RWPE1 (cell line): ENCODE results near the gene CACNA1I.

Experiments
- CTCF ChIA-PET: fragments of 350-600 bp; sonication (Branson Sonifier 250); formaldehyde crosslinking; extraction: SDS; loops from one replicate; lab custom pipeline; 2021; lab: Yijun Ruan, JAX
- POLR2A ChIA-PET: fragments of 400-600 bp; formaldehyde crosslinking; extraction: SDS; loops from one replicate; lab custom pipeline; 2020; ENCODE audit warnings: antibody characterized with exemption; ENCODE audit not compliant: low non-redundant PET; lab: Yijun Ruan, JAX
- DNase-seq: peaks from one replicate; pipeline ENCODE4 v3.0.0; 2012; ENCODE audit warnings: low spot score
- H3K27ac ChIP-seq: fragments of 450-650 bp; 2 replicates; pipeline ENCODE4 v1.5.1; 2017
- CTCF ChIP-seq: fragments of 450-650 bp; conservative IDR thresholded peaks from 2 replicates; pipeline ENCODE4 v1.5.1; 2017; ENCODE audit warnings: low read depth, mild to moderate bottlenecking

The CACNA1I gene

DNA sequence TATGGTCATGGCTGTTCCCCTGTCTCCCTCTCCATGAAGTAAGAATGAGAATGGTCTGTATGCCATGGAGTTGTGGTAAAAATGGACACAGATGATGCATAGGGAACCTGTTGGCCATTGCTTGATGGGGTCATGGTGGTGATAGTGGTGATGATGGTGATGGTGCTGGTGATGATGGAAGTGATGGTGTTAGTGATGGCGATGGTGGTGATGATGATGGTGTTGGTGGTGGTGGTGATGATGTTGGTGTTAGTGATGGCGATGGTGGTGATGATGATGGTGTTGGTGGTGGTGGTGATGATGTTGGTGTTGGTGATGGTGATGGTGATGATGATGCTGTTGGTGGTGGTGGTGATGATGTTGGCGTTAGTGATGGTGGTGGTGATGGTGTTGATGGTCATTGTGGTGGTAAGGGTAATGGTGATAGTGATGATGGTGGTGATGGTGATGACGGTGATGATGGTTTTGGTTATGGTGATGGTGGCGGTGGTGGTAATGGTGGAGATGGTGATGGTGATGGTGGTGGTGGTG lies 5.1 kb upstream of the CACNA1I start:
- no peak for DNase-seq
- ChIA-PET POLR2A (no interaction called here), CTCF (interaction anchor here (0.9 kb wide), 1 partner anchor 459 kb away, joined by 3 read pairs; no protein-coding TSS in a partner anchor)
- no peak for TF ChIP-seq CTCF
- no peak overlapping the region for H3K27ac ChIP-seq

DNA sequence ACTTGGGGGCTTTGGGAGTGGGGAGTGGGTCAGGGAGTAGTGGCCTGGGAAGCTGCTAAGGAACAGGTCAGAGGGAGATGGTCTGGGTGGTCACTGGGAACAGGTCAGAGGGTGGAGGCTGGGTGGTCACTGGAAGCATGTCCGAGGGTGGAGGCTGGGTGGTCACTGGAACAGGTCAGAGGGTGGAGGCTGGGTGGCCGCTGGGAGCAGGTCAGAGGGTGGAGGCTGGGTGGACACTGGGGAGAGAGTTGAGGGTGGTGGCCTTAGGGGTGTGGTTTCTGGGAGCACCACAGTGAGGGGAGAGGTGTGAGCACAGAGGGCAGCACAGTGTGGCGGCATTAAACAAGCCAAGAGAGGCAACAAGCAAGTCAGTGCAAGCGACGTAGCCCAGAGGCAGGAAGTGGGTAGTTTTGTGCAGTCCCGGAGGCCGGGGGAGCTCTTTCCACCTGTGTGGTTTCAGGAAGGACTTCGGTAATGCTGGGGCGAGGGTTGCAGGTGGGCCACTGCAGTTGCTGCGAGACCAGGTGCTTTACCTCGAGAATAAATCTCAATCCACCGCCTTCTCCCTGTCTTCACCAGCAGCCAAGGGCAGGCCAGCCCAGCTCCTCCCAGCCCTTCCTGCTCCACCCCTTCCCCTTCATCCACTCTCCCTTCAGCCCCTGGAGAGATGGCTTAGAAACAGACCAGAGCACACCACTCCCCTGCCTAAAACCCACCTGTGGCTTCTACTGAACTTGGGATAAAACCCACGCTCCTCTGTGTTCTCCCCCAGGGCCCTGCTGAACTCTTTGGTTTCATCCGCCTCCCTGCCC lies 3.2 kb upstream of the CACNA1I start:
- CTCF ChIA-PET = no interaction called here
- POLR2A ChIA-PET = no interaction called here

GRCh38 chr22:39568278-39568981 lies 2.1 kb upstream of the CACNA1I start:
- CTCF ChIA-PET = interaction anchor here (0.9 kb wide), 1 partner anchor 8 kb away, joined by 3 read pairs; no protein-coding TSS in a partner anchor
- DNase-seq = no peak
- no peak for TF ChIP-seq CTCF
- POLR2A ChIA-PET = no interaction called here
- H3K27ac ChIP-seq = no peak overlapping the region

More for the DNA sequence above, 3.2 kb upstream of the CACNA1I start:
- DNase-seq = no peak
- H3K27ac ChIP-seq = peak overlapping the region; percentile 37
- no peak for TF ChIP-seq CTCF

GRCh38 chr22:39569066-39569465 lies 1.5 kb upstream of the CACNA1I start:
- ChIA-PET CTCF (interaction anchor here (0.9 kb wide), 1 partner anchor 9 kb away, joined by 3 read pairs; no protein-coding TSS in a partner anchor), POLR2A (no interaction called here)
- no peak for TF ChIP-seq CTCF
- DNase-seq = no peak
- no peak overlapping the region for H3K27ac ChIP-seq

DNA sequence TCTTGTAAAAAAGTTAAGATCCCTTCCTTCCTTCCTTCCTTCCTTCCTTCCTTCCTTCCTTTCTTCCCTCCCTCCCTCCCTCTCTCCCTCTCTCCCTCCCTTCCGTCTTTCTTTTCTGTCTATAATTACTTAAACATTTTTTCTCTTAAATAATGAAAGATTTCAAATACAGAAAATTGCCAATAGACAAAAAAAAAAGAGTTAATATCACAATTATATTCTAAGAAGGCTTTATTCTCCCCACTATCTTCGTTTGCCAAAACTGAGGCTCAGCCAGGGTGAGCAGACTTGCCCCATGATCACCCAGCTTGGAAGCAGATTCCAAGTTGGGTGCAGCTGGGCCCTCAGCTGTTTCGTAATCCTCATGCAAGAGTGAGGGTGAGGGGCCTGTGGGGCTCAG lies 327 bp upstream of the CACNA1I start:
- H3K27ac ChIP-seq = no peak overlapping the region
- POLR2A ChIA-PET = no interaction called here
- DNase-seq = no peak
- CTCF ChIA-PET = no interaction called here
- TF ChIP-seq CTCF = no peak

- DNase-seq = no peak
- no peak overlapping the region for H3K27ac ChIP-seq
- no peak for TF ChIP-seq CTCF
- POLR2A ChIA-PET = no interaction called here
- CTCF ChIA-PET = no interaction called here
These were observed 985 bp downstream of the CACNA1I start for GRCh38 chr22:39571538-39571937.
